HG02943 (cell line): ENCODE results near the gene CIC.
"Not testable (repeated sequence)": the region's sequence is repeated elsewhere in the genome, so short reads cannot be mapped to it uniquely, and the experiment has no call there.

Experiments
- ATAC-seq: cut with Tn5 transposase; IDR thresholded peaks from one replicate; pipeline ENCODE4 v1.9.1; 2021; ENCODE audit warnings: mild to moderate bottlenecking, low read depth, moderate library complexity; ENCODE audit not compliant: unreplicated experiment

CIC gene

DNA sequence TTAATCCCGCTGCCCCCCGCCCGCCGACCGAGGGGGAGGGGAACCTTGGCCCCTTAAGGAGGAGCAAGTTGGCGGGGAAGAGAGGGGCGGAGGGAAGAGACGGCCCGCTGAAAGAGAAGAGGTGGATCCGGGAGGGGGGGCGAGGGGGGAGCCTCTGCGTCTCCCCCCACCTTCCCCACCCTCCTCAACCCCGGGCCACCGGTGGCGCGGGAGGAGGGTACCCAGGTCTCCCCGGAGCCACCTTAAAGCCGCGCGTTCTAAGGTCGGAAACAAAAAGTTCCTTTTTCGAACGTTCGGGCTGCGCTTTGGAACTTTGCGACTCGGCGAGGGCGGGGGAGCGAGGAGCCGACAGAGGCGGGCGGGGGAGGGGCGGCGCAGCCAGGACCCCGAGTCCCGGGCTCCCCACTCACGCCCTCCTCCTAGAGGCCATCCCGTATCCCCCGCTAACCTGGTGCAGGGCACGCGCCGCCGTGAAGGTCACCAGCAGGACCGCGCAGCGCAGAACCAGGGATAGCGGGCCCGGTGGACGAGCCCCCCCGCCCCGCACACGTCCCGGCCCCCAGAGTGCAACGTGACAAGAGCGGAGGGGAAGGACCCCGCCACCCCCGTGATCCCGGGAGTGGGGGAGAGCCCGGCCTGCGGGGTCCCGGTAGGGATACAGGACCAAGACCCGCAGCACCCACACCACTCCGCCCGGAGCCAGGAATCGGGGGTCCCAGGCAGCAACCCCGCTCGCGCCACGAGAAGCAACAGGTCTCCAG, 14.8 kb upstream of the CIC start:
- no peak for ATAC-seq

DNA sequence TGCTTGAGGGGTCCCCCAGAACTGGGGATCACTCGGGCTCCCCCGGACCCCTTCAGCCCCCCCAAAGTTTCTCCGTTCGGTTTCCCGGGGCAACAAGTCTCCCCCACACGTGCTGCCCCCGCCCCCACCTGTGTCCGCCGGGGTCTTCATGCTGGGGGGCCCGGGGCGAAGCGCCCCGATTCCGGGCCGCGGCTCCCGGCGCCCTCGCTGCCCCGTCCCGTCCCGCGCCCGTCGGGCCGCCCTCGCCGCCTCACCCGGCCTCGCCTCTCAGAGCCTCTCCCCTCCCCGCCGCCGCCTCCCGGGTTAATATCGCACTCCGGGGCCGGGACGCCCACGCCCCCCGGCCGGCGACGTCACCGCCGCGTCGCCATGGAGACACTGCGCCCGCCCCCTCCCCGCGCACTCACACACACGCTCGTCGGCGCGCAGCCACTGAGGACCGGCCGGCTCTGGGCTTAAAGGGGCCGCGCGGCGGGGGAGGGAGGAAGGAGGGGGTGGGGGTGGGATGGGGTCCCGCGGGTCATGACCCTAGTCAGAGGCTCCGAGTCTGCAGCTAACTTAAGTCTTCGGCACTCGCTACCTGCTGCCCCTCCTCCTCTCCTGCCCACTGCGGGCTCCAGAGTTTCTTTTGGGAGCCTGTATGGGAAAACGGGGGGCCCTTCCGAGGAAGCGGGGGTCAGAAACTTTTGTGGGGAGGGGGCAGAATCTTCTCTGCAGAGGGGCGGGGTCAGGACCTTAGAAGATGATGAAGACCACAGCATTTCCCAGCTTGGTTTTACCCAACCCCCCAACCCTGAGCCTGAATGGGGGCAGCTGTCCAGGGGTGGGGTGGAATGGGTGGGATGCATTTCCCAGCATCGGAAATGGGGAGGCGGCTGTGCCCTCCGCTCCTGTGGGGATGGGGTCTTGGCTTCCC, 13.9 kb upstream of the CIC start, which contains the start of gene ERF:
Gene ERF, minus strand, starts transcription at position 279 of the 916 bp plus-strand sequence. Its CDS starts 129 bp downstream, at position 150.
- ATAC-seq: no peak

DNA sequence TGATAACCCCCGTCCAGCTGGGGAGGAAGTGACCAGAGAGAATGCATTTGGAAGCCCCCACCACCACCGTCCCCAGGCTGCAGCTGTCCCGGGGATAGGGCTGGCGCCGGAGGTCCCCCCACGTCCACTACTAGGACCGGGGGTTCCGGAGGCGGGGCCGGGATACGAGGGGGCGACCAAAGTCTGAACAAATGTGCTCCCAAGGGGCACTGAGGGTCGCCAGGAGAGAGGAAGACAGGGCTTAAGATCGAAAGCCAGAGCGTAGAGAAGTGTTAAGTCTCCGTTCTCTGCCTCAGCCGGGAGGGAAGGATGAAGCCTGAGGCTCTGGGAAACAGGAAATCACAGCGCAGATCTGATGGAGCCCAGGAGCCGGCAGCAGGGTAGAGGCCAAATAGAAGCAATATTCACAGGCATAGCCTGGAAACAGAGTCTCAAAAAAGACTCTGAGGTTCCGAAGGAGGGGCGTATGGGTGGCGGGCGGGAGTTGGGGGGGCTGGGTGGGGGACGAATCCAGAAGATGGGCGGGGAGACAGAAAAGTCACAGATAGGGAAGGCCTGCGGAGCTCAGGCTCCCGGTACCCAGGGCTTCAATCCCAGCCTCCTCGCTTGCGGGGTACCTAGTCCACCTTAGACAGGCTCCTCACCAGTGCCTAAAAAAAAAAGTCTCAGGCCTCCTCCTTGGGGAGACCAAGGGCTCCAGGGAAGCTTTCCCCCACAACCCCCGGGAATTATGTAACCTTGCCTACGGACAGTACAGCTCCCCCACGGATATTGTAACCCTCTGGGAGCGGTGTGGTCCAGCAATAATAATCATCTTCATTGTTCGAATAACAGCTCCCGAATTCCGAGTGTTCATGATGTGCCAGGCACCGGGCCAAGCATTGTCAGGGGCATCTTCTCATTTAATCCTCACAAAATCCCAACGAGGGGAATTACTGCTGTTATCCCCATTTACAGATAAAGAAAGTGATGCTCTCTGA, 13.0 kb upstream of the CIC start:
- ATAC-seq: no peak

DNA sequence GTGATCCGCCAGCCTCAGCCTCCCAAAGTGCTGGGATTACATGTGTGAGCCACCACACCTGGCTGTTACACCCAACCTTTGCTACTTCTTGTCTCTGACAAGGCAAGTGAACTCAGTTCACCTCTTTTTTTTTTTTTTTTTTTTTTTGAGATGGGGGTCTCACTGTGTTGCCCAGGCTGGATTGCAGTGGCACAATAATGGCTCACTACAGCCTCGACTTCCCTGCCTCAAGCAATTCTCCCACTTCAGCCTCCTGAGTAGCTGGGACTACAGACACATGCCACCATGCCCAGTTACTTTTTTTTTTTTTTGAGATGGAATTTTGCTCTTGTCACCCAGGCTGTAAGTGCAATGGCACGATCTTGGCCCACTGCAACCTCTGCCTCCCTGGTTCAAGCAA, 11.2 kb upstream of the CIC start:
- not testable (repeated sequence) for ATAC-seq

DNA sequence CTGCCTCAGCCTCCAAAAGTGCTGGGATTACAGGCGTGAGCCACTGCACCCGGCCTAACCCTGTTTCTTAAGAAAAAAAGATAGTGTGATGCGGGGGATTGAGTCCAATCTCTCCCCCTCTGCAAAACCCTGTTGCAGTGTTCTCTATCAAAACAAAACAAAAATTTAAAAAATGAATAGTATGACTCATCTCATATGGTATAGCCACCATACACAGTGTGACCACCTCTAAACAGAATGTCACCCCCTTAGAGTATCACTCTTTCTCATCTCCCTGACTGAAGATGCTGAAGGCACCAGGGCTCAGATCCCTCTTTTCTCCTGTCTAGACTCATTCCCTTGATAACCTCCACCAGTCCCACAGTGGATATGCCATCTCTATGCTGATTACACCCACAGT, 7.3 kb upstream of the CIC start:
- ATAC-seq: no peak

DNA sequence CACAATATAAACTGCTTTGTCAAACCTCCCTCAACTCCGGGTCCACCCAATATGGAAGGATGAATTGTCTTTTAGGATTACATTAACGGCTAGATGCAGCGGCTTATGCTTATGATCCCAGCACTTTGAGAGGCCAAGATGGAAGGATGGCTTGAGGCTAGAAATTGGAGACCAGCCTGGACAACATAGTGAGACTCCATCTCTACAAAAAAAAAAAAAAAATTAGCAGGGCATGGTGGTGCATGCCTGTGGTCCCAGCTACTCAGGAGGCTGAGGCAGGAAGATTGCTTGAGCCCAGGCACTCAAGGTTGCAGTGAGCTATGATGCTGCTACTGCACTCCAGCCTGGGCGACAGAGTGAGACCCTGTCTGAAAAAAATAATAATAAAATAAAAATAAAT, 2.9 kb upstream of the CIC start:
- ATAC-seq: not testable (repeated sequence)

DNA sequence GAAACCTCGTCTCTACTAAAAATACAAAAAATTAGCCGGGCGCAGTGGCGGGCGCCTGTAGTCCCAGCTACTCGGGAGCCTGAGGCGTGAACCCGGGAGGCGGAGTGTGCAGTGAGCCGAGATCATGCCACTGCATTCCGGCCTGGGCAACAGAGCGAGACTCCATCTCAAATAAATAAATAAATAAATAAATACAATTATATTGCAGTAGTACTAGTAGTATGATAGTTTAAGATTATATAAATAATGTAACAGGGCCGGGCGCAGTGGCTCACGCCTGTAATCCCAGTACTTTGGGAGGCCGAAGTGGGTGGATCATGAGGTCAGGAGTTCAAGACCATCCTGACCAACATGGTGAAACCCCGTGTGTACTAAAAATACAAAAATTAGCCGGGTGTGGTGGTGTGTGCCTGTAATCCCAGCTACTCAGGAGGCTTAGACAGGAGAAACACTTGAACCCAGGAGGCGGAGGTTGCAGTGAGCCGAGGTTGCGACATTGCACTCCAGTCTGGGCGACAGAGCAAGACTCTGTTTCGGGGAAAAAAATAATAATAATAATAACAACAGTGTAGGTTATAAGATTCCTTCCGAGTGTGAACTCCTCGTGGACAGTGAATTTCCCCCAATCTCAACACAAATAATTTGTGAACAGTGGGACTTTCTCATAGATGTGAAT, 2.0 kb upstream of the CIC start:
- ATAC-seq: not testable (repeated sequence)

DNA sequence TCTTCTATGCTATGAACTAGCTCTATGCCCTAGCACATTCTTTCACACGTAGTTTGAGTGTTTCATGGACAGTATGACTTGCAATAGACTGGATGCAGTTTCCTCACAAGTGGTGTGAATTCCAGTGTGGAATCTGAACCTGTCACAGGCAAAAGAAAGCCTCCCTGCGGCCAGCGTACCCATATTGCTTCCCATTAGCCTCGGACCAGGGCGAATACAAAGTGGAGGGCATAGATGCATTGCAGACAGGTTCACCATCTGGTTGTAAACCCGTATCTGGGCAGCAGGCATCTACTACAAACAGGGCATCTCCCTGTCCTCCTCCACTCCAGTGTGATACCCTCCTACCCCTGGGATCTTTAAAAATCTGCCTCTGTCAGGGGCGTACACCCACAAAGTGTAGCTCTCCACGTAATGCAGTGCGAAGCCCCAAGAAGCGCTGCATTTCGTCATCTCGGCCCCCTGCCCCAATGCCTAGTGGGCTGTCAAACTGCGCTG, 1.4 kb upstream of the CIC start:
- no peak for ATAC-seq

DNA sequence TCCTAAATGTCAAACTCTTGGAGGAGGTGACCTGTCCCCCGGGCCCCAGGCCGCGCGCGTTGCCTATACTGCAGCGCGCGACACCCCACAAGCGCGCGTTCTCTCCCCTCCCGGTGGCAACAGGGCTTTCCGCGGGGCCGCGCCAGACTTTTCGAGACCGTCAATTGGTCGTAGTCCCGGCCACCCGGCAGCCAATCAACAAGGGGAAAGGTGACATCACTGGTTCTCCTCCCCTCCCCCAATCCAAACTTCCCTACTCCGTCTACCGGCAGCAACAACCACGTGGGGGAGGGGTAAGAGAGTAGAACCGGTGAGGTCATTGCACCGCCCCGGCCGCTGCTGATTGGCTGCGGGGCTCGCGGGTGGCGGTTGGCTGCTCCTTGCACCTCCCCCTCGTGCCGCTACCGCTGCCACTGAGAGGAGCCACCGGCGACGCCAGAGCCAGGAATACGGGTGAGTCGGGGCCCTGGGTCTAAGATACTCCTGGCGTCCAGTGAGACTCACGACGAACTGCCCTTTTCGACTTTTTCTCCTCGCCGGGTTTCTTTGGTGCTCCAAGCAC, 829 bp upstream of the CIC start:
- ATAC-seq: peak; percentile 55

DNA sequence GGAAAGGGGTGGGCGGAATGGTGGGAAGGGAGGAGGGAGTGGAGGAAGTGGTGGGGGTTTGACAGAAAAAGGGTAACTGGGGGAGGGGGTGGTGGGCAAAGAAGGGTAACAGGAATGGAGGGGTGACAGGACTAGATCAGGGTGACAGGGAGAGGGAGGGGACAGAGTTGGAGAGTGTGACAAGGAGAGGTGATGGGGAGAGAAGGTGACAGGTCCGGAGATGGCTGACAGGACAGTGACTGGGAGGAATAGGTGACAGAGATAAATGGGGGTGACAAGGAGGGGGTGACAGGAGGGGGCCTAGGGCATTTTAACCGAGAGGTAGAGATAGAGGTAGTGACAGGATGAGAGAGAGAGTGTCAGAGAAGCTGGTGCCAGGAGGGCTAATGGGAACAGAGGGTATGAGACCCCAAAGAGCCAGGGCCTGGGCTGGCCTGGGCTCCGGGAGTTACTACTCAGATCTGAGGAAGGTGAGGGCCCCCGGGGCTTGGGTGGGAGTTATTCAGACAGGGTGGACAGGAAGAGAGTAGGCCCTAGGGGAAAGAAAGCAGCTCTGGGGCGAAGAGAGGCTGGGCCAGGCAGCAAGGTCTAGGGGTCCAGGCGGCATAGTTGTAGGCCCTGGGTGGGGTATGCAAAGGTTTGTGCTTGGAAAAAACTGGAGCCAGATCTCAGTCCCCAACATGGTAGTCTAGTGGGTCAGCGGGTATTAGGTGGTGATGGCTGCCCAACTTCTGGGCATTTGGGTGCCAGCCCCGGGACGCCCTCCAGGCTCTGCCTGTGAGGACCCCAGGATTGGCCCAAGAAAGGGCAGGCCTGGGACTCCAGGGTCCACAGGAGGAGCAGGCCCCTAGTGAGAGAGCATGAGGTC, 660 bp downstream of the CIC start:
- ATAC-seq: no peak

DNA sequence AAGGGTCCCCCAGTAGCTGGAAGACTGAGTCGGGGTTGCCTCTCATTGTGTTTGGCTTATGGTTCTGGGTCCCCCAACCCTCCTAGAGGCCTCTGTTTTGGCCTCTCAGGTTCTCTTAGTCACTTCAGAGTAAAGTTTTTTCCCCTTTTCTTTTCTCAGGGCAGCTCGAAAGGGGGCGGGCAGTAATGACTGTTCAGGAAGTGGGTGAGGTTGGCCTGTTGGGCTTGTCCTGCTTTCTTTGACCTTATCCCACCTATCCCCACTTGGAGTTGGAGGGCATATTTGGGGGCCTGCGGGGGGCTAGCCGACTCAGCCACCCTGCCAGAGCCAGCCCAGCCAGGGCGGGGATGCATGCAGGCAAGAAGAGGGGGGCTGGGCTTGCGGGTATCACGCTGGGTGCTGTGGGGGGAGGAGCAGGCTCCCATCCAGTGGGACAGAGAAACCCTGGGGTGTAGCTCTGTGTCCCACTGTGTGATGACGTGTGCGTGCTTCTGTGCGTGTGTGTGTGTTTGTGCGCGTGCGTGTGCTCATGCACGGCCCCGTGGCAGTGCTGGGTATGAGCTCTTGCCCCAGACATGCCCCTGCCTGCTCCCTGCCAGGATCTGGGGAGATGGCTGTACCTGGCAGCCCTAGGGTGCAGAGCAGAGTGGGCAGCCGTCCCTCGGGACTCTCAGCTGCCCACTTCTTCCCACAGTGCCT, 1.4 kb downstream of the CIC start:
- ATAC-seq: no peak

DNA sequence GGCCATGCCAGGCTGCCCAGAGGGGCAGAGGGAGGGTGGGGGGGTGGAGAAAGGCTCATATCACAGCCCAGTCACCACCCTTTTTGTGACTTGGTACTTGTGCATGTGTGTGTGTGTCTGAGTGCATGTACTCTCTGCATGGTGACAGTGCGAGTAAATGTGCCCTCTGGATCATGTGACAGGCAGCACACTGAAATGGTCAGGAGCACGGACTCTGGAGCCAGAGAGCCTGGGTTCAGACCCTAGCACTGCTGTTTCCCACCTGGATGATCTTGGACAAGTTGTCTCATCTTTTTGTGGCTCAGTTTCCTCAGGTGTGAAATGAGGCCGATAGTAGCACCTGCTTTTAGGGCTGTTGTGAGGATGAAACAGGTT, 2.0 kb downstream of the CIC start:
- ATAC-seq: no peak

DNA sequence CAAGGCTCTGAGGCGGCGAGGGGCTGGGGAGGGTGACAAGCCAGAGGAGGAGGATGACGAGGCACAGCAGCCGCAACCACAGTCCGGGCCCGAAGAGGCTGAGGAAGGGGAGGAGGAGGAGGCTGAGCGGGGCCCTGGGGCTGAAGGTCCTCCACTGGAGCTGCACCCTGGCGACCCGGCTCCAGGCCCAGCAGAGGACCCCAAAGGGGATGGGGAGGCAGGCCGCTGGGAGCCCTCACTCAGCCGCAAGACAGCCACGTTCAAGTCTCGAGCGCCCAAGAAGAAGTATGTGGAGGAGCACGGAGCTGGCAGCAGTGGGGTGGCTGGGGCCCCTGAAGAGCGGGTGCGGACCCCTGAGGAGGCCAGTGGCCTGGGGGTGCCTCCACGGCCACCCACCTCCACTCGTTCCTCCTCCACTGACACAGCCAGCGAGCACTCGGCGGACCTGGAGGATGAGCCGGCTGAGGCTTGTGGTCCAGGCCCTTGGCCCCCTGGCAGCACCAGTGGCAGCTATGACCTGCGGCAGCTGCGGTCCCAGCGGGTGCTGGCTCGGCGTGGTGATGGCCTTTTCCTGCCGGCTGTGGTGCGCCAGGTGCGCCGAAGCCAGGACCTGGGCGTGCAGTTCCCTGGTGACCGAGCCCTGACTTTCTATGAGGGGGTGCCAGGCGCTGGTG, 2.9 kb downstream of the CIC start:
- no peak for ATAC-seq

DNA sequence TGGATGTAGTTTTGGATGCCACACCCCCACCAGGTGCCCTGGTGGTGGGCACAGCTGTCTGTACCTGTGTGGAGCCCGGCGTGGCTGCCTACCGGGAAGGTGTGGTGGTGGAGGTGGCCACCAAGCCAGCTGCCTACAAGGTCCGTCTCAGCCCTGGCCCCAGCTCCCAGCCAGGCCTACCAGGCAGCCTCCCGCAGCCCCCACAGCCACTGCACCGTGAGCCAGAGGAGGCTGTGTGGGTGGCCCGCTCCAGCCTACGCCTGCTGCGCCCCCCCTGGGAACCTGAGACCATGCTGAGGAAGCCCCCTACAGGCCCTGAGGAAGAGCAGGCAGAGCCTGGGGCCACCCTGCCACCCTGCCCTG, 3.5 kb downstream of the CIC start:
- ATAC-seq: no peak

DNA sequence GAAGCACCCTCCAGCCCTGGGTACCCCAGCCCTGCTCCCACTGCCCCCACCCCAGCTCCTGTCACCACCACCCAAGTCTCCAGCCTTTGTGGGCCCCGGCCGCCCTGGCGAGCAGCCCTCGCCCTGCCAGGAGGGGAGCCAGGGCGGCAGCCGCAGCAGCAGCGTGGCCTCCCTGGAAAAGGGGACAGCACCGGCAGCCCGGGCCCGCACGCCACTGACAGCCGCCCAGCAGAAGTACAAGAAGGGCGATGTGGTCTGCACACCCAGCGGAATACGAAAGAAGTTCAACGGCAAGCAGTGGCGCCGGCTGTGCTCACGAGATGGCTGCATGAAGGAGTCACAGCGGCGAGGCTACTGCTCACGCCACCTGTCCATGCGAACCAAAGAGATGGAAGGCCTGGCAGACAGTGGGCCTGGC, 3.9 kb downstream of the CIC start:
- ATAC-seq: no peak

DNA sequence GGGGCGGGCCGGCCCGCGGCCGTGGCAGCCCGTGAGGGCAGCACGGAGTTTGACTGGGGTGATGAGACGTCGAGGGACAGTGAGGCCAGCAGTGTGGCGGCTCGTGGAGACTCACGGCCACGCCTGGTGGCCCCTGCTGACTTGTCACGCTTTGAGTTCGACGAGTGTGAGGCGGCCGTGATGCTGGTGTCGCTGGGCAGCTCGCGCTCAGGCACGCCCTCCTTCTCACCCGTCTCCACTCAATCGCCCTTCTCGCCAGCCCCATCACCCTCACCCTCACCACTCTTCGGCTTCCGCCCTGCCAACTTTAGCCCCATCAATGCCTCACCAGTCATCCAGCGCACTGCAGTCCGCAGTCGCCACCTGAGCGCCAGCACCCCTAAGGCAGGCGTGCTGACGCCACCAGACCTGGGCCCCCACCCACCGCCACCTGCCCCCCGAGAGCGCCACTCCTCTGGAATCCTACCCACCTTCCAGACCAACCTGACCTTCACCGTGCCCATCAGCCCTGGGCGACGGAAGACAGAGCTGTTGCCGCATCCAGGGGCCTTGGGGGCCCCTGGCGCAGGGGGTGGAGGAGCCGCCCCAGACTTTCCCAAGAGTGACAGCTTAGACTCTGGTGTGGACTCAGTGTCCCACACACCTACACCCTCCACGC, 4.5 kb downstream of the CIC start:
- ATAC-seq: no peak
